Stimulated activated CD4-positive, alpha-beta T cell treated with anti-CD3 and anti-CD28 coated beads, TNF-alpha, amount 100 ng/mL, for 1 hour (primary cell): Measurements from ENCODE around the gene OR56B1.

Experiments
- DNase-seq, 3 donors: peaks; one replicate each; pipeline ENCODE4 v3.0.0-alpha.2; 2020; ENCODE audit warnings: low read depth in 3 of 3, low spot score in 1 of 3

OR56B1 gene

DNA sequence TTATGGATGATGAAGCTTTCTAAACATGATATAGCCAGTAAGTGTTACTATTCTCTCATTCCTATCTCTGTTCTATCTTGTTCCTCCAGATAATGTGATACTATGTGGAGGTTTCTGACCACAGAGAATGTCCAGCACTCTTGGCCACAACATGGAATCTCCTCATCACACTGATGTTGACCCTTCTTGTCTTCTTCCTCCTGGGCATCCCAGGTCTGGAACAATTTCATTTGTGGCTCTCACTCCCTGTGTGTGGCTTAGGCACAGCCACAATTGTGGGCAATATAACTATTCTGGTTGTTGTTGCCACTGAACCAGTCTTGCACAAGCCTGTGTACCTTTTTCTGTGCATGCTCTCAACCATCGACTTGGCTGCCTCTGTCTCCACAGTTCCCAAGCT is 9.9 kb upstream of the OR56B1 start:
- no peak for DNase-seq

DNA sequence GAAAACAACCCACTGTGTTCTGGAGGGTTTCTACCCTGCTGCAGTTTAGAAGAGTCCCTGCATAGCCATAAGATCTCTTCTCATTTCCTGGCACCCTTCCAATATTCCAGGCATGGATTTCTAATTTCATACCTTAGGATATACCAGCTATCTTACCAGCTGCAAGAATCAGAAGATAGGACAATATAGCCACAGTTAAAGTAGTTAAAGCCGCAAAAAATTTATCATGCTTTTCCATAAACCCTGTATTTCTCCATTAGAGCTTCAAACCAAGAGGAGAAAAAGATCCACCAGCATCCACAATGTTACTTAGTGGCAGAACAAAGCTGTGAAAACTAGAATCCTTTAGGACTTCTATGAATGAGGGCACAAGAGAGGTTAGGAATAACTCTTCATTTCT is 8.6 kb upstream of the OR56B1 start:
- DNase-seq = no peak

DNA sequence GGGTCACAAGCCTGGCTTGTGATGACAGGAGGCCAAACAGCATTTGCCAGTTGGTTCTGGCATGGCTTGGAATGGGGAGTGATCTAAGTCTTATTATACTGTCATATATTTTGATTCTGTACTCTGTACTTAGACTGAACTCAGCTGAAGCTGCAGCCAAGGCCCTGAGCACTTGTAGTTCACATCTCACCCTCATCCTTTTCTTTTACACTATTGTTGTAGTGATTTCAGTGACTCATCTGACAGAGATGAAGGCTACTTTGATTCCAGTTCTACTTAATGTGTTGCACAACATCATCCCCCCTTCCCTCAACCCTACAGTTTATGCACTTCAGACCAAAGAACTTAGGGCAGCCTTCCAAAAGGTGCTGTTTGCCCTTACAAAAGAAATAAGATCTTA is 843 bp downstream of the OR56B1 start:
- DNase-seq = no peak

DNA sequence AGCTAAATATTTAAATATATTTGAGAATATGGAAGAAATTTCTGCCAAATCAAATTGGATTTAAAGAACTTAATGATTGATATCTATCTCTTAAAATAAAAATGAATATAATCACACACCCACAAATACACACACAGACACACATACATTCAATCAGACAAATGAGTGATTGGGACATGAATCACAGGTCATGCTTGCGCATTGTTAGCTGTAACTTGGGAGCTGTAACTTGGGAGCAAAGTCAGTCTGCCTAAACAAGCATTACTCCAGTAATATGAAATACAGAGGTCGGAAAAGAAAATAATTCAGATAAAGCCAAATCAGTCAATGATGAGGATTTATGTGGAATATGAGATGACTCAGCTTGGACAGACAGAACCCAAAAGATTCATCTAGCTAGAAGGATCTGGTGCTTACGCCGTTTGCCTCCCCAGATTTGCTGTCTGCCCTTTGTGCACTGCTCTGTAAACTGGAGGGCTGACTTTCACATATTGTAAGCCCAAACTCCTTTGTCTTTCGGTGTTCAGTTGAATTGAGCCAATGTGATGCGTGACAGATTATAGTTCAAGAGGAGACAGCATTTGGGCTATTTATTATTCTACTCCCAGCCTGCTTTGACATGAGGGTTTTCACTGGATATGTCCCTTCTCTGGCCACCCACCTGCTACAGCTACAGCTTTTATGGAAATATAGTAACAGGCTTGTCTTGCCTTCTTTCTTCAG is 1.6 kb downstream of the OR56B1 start:
- no peak for DNase-seq

DNA sequence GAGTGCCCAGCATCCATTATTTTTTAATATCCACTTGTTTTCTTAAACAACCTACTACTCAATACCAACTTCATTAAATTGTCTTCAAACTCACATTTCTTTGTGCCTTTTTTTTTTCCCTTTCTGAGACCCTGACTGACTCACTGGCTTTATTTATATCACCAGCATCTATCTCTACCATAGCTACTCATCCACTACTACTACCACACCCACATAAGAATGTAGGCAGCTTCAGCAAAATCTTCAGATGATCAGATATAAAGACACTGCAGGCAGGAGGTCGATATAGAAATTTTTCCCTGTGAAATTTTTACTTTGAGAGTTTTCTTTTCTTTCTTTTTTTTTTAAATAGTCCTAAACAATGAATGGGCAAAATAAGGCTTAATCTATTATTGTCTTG is 2.2 kb downstream of the OR56B1 start:
- DNase-seq = no peak

DNA sequence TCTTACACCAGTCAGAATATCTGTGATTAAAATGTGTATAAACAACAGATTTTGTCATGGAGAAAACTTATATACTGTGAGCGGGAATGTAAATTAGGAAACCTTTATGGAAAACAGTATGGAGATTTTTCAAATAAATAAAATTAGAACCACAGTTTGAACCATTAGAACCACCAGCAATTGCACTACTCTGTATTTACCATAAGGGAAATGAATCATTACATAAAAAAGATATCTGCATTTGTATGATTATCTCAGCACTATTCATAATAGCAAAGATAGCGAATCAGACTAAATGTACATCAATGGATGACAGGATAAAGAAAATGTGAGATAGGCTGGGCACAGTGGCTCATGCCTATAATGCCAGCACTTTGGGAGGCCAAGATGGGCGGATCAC is 10.4 kb downstream of the OR56B1 start:
- no peak for DNase-seq

DNA sequence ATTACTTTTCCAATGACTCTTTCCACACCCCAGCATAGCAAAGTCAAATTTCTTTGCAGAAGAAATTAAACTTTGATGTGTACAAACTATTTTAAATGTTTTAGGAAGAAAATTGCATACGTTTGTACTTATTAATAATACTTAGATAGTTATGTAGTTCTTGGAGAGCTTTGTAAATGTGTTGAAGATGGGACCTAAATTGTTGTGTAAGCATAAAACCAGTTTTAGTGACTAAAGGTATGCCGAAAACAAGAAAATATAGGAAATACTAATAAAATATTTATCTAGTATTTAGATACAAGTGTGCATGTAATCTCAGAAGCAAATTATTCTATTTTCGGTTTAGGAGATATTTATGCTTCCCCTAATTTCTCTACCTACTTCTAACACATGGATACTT is 13.6 kb downstream of the OR56B1 start:
- DNase-seq = no peak

DNA sequence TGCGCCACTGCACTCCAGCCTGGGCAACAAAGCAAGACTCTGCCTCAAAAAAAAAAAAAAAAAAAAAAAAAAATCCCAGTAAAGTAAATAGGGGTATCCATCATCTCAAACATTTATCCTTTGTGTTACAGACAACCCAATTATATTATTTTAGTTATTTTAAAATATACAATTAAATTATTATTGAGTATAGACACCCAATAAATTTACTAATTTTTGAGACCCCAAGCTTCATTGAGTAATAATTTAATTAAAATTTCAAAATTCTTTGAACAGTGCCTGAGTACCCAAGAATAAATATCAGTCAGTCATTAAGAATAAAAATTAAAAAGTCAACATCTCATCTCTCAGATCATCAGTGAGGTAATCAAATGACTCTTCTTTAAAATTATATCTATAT is 17.7 kb downstream of the OR56B1 start, which contains the start of gene OR52N4:
OR52N4 (plus strand) TSS at position 301 of the 400 bp plus-strand sequence. CDS start 498 bp downstream, outside the sequence.
- no peak for DNase-seq

DNA sequence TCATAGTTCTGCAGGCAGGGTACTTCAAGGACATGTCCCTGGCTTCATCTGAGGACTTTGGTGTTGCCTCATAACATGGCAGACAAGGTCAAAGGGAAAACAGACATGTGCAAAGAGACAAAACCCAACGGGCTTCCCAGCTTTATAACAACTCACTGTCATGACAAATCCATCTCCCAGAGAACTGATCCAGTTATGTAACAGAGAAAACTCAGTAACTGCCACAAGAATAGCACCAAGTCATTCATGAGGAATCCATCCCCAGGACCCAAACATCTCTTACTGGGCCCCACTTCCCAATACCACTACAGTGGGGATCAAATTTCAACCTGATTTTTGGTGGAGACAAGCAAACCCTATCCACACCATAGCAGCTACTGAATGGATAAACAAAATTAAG is 30.8 kb downstream of the OR56B1 start:
- DNase-seq = no peak

DNA sequence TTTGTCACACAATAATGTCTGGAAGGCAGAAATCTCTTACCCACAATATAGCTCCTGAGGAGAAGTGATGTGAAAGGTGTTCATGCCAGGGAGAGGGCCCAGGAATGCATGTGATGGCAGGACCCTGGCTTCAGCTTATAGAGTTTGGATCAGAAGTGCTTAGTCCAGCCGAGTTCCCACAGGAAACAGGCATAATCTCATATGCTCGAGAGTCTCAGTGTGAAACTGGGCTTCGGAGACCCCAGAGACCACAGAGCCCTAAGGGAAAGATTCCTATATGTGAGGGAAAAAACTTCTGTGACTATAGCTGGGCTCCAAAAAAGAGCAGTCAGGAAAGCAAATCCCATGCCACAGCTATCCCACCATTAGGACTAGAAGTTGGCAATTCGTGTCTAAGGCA is 47.0 kb downstream of the OR56B1 start, which contains the start of gene OR52N5:
OR52N5 (minus strand) TSS at position 101 of the 400 bp plus-strand sequence. CDS start 4,721 bp downstream, outside the sequence.
- no peak for DNase-seq
